WTC11 (cell line): ENCODE results near the gene SMAD3. TPM values are rescaled to one million over a fixed set of nuclear protein-coding genes. Genes with fewer than 3 reads are reported as not detected.

Experiments
- ATAC-seq: fragments of 200-7000 bp; cut with Tn5 transposase; 2 replicates; pipeline ENCODE4 v1.10.0; 2021; ENCODE audit warnings: mild to moderate bottlenecking, moderate library complexity
- CTCF ChIA-PET: fragments of 300-600 bp; sonication (Branson Sonifier 250); formaldehyde crosslinking; loops from one replicate; lab custom pipeline; 2021; ENCODE audit warnings: antibody characterized with exemption; lab: Charles Lee
- POLR2A ChIA-PET: fragments of 350-600 bp; sonication (Branson Sonifier 250); formaldehyde crosslinking; loops from one replicate; lab custom pipeline; 2021; ENCODE audit warnings: antibody characterized with exemption; lab: Charles Lee
- DNase-seq: peaks from one replicate; pipeline ENCODE4 v3.0.0; 2021; ENCODE audit warnings: low spot score
- H3K27ac Mint-ChIP-seq: 2 replicates; pipeline ENCODE4 v1.8.0; 2021; ENCODE audit warnings: mixed read lengths
- H3K27me3 Mint-ChIP-seq: 2 replicates; pipeline ENCODE4 v1.8.0; 2021; ENCODE audit warnings: low read depth, mild to moderate bottlenecking, moderate library complexity, mixed read lengths
- H3K36me3 Mint-ChIP-seq: 2 replicates; pipeline ENCODE4 v1.8.0; 2021; ENCODE audit warnings: mixed read lengths
- H3K4me1 Mint-ChIP-seq: 2 replicates; pipeline ENCODE4 v1.8.0; 2022; ENCODE audit warnings: mixed read lengths
- H3K4me3 Mint-ChIP-seq: 2 replicates; pipeline ENCODE4 v1.8.0; 2021; ENCODE audit warnings: mild to moderate bottlenecking, moderate library complexity, mixed read lengths
- H3K9me3 Mint-ChIP-seq: 2 replicates; pipeline ENCODE4 v1.8.0; 2021; ENCODE audit warnings: mixed read lengths
- GRHL2 ChIP-seq: fragments of 250-450 bp; sonication (Bioruptor Pico); IDR thresholded peaks from 2 replicates; pipeline ENCODE4 v1.8.0; 2022; ENCODE audit warnings: mild to moderate bottlenecking, moderate library complexity; ENCODE audit not compliant: insufficient replicate concordance, severe bottlenecking
- JAZF1 ChIP-seq: fragments of 250-450 bp; sonication (Bioruptor Pico); IDR thresholded peaks from 2 replicates; pipeline ENCODE4 v1.9.0; 2021; ENCODE audit warnings: moderate library complexity, mild to moderate bottlenecking, inconsistent platforms
- NR3C1 ChIP-seq: sonication (generic); formaldehyde crosslinking; conservative IDR thresholded peaks from 2 replicates; pipeline ENCODE4 v1.8.1; 2023; ENCODE audit warnings: low read depth, mild to moderate bottlenecking, missing genetic modification reagents
- STAT6 ChIP-seq: sonication (generic); formaldehyde crosslinking; conservative IDR thresholded peaks from 2 replicates; pipeline ENCODE4 v1.8.1; 2023; ENCODE audit warnings: mild to moderate bottlenecking, low read depth, missing genetic modification reagents, moderate library complexity
- ZNF232 ChIP-seq: sonication (generic); formaldehyde crosslinking; IDR thresholded peaks from 2 replicates; pipeline ENCODE4 v1.8.0; 2022; ENCODE audit warnings: mild to moderate bottlenecking, missing genetic modification reagents
- ZNF281 ChIP-seq: sonication (generic); formaldehyde crosslinking; IDR thresholded peaks from 2 replicates; pipeline ENCODE4 v1.8.0; 2023; ENCODE audit warnings: mild to moderate bottlenecking, missing genetic modification reagents
- ZNF423 ChIP-seq: fragments of 250-450 bp; sonication (Bioruptor Pico); IDR thresholded peaks from 2 replicates; pipeline ENCODE4 v2.1.2; 2022; ENCODE audit warnings: mild to moderate bottlenecking, moderate library complexity
- ZNF532 ChIP-seq: fragments of 250-450 bp; sonication (Bioruptor Pico); IDR thresholded peaks from 2 replicates; pipeline ENCODE4 v1.9.0; 2021; ENCODE audit warnings: mild to moderate bottlenecking, borderline replicate concordance
- total RNA-seq: library from RNA; stranded (reverse); gene quantifications from 3 replicates; pipeline ENCODE4 v1.2.3, GENCODE V29; 2021
- TF ChIP-seq, protein P1 (sequence below): fragments of 250-450 bp; sonication (Bioruptor Pico); conservative IDR thresholded peaks from 2 replicates; pipeline ENCODE4 v1.9.0; 2021; ENCODE audit warnings: mild to moderate bottlenecking
- TF ChIP-seq, protein P2 (sequence below): sonication (generic); formaldehyde crosslinking; IDR thresholded peaks from 2 replicates; pipeline ENCODE4 v1.8.1; 2023; ENCODE audit warnings: mild to moderate bottlenecking, missing genetic modification reagents

SMAD3 gene
- total RNA-seq, 1 experiment from 2014 or later: 34.6 TPM

DNA sequence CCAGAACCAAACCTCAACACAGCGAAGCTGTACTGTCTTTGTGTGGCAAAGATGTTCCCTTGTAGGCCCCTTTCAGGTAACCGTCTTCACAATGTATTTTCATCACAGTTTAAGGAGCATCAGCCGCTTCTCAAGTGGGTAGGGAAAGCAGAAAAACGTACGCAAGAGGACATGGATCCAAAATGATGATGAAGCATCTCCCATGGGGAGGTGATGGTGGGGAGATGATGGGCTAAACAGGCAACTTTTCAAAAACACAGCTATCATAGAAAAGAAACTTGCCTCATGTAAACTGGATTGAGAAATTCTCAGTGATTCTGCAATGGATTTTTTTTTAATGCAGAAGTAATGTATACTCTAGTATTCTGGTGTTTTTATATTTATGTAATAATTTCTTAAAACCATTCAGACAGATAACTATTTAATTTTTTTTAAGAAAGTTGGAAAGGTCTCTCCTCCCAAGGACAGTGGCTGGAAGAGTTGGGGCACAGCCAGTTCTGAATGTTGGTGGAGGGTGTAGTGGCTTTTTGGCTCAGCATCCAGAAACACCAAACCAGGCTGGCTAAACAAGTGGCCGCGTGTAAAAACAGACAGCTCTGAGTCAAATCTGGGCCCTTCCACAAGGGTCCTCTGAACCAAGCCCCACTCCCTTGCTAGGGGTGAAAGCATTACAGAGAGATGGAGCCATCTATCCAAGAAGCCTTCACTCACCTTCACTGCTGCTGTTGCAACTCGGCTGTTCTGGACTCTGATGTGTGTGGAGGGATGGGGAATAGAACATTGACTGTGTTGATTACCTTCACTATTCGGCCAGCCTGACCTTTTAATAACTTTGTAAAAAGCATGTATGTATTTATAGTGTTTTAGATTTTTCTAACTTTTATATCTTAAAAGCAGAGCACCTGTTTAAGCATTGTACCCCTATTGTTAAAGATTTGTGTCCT, 129.0 kb downstream of the SMAD3 start:
- TF ChIP-seq GRHL2 (CRISPR knock-in tag) (no peak), ZNF232 (CRISPR knock-in tag) (no peak), ZNF281 (CRISPR knock-in tag) (no peak), STAT6 (CRISPR knock-in tag) (no peak), NR3C1 (CRISPR knock-in tag) (no peak), ZNF532 (CRISPR knock-in tag) (no peak), JAZF1 (CRISPR knock-in tag) (no peak), ZNF423 (no peak)
- TF ChIP-seq, protein P1, sequence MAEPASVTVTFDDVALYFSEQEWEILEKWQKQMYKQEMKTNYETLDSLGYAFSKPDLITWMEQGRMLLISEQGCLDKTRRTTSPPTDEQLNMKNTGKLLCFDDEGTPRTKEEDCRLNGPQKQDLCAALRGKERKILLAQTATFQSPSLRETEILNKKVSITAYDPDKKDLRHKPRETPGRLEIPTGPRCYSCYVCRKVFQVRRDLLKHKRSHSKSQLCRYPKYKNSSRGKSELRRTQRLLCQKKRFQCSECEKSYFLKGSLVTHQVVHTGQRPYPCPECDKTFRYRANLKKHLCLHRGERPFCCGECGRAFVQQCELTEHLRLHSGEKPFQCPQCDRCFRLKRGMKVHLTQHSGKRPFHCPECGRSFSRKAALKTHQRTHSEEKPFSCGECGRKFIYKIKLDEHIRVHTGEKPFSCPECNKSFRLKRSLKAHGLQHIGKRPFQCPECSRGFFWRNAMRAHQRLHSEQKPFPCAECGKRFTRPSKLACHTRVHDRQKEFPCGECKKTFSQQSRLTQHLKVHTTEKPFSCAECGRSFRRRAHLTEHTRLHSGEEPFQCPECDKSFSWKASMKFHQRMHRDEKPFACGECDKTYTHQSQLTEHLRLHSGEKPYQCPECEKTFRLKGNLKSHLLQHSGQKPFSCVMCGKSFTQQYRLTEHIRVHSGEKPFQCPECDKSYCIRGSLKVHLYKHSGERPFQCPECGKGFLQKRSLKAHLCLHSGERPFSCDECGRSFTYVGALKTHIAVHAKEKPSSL (CRISPR knock-in tag): no peak
- TF ChIP-seq, protein P2, sequence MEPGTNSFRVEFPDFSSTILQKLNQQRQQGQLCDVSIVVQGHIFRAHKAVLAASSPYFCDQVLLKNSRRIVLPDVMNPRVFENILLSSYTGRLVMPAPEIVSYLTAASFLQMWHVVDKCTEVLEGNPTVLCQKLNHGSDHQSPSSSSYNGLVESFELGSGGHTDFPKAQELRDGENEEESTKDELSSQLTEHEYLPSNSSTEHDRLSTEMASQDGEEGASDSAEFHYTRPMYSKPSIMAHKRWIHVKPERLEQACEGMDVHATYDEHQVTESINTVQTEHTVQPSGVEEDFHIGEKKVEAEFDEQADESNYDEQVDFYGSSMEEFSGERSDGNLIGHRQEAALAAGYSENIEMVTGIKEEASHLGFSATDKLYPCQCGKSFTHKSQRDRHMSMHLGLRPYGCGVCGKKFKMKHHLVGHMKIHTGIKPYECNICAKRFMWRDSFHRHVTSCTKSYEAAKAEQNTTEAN (CRISPR knock-in tag): no peak
- no peaks in the 10 kb centered on the region for H3K27me3 Mint-ChIP-seq
- peaks cover 20% of the 10 kb centered on the region for H3K36me3 Mint-ChIP-seq
- ChIA-PET POLR2A (no interaction called here), CTCF (no interaction called here)
- peaks cover 10% of the 10 kb centered on the region for H3K4me1 Mint-ChIP-seq
- peak overlapping the region; percentile 31; the same call in 1 of the 2 replicates for H3K27ac Mint-ChIP-seq
- no peak overlapping the region for H3K4me3 Mint-ChIP-seq
- DNase-seq: no peak
- H3K9me3 Mint-ChIP-seq: no peaks in the 10 kb centered on the region
- no peak for ATAC-seq
